HUES64 (cell line): ENCODE results near the gene KIFAP3.
"Not testable (repeated sequence)": the region's sequence is repeated elsewhere in the genome, so short reads cannot be mapped to it uniquely, and the experiment has no call there.

Experiments
- H3K27ac ChIP-seq: 2 replicates; pipeline ENCODE4 v1.7.0; 2013; ENCODE audit warnings: low read depth, low read length, inconsistent platforms
- H3K27me3 ChIP-seq: 2 replicates; pipeline ENCODE4 v1.6.1; 2013; ENCODE audit warnings: mild to moderate bottlenecking, low read length; ENCODE audit not compliant: insufficient read depth
- H3K36me3 ChIP-seq: 2 replicates; pipeline ENCODE4 v1.6.1; 2013; ENCODE audit warnings: mild to moderate bottlenecking, low read length; ENCODE audit not compliant: insufficient read depth
- H3K4me1 ChIP-seq: 2 replicates; pipeline ENCODE4 v1.6.1; 2013; ENCODE audit warnings: mild to moderate bottlenecking, low read length, moderate library complexity; ENCODE audit not compliant: insufficient read depth
- H3K4me3 ChIP-seq: 2 replicates; pipeline ENCODE4 v1.5.1; 2013; ENCODE audit warnings: mild to moderate bottlenecking, low read length, moderate library complexity
- H3K9ac ChIP-seq: 2 replicates; pipeline ENCODE4 v1.6.1; 2013; ENCODE audit warnings: mild to moderate bottlenecking, low read depth, low read length
- H3K9me3 ChIP-seq: 2 replicates; pipeline ENCODE4 v1.6.1; 2013; ENCODE audit warnings: low read depth, low read length; ENCODE audit not compliant: insufficient read depth
- WGBS: fragments of 150-250, 120-280 bp; methylation state at CpG from one replicate; pipeline ENCODE4 v1.1.7; 2013; ENCODE audit warnings: missing lambda C conversion rate; 5-methylcytosine and 5-hydroxymethylcytosine counted together

The KIFAP3 gene

GRCh38 chr1:170012920-170013319, 61.6 kb downstream of the KIFAP3 start:
- no peaks in the 10 kb centered on the region for H3K36me3 ChIP-seq
- H3K4me3 ChIP-seq = no peak overlapping the region
- H3K27me3 ChIP-seq = no peaks in the 10 kb centered on the region
- no peaks in the 10 kb centered on the region for H3K4me1 ChIP-seq
- no peak overlapping the region for H3K9ac ChIP-seq
- no peak overlapping the region for H3K27ac ChIP-seq
- 97% methylated on average over 4 of the region's 5 CpGs for WGBS
- H3K9me3 ChIP-seq = no peaks in the 10 kb centered on the region

DNA sequence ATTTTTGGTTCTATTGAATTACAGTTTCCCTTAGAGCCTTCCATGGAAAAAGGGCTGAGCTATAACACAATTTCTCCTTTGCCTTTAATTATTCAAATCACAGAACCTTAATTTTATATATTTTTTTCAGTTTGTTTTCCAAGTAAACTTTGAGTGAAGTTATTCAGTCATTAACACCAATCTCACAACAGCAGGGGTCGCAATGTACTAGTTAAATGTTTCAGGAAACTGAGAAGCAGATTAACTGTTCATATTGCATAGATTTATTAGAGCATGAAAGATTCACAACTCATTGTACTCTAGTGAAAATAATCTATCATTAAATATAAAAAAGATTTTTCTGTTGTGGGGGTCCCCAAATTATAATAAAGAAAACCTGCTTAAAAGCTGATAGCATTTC, 64.1 kb downstream of the KIFAP3 start:
- Histone ChIP-seq H3K4me1 (no peaks in the 10 kb centered on the region), H3K27me3 (no peaks in the 10 kb centered on the region), H3K9ac (no peak overlapping the region), H3K4me3 (no peak overlapping the region), H3K9me3 (no peaks in the 10 kb centered on the region), H3K27ac (no peak overlapping the region), H3K36me3 (no peaks in the 10 kb centered on the region)
- WGBS = no CpG with 5 or more reads among the region's 1 CpG

DNA sequence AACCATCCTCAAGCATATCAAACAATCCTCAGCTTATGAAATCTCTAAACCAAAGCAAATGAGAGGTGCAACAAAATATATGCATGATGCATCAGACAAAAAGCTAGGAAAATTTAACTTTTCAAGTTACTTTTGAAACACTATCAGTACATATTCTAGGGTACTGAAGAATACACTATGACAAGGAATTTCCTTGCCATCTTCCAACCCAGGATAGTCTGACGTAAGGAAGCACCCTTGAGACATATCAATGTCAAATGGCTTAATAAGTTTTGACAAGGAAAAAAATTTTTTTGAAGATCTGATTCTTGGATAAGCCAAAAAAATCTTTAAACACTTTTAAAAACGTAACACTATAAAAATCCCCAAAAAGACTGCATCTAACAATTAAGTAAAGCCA, 64.9 kb downstream of the KIFAP3 start:
- Histone ChIP-seq H3K9ac (no peak overlapping the region), H3K4me3 (no peak overlapping the region), H3K9me3 (no peaks in the 10 kb centered on the region), H3K27ac (no peak overlapping the region), H3K27me3 (no peaks in the 10 kb centered on the region), H3K4me1 (no peaks in the 10 kb centered on the region), H3K36me3 (no peaks in the 10 kb centered on the region)
- WGBS = 90% methylated on average over 2 of the region's 2 CpGs

- not testable (repeated sequence) for H3K27me3 ChIP-seq, H3K4me3 ChIP-seq, H3K9me3 ChIP-seq, H3K4me1 ChIP-seq, H3K9ac ChIP-seq, H3K36me3 ChIP-seq, H3K27ac ChIP-seq
- WGBS = no CpG with 5 or more reads among the region's 2 CpGs
These were observed 65.8 kb downstream of the KIFAP3 start for GRCh38 chr1:170008745-170009144.

GRCh38 chr1:170003270-170003835, 71.1 kb downstream of the KIFAP3 start:
- H3K27ac ChIP-seq, H3K9me3 ChIP-seq, H3K36me3 ChIP-seq, H3K4me1 ChIP-seq, H3K4me3 ChIP-seq, H3K9ac ChIP-seq: not testable (repeated sequence)
- H3K27me3 ChIP-seq = peaks cover 36% of the 10 kb centered on the region
- 8% methylated on average over 7 of the region's 7 CpGs for WGBS

GRCh38 chr1:170001266-170001665, 73.2 kb downstream of the KIFAP3 start:
- no peak overlapping the region for H3K4me3 ChIP-seq
- H3K9me3 ChIP-seq = no peaks in the 10 kb centered on the region
- no peaks in the 10 kb centered on the region for H3K36me3 ChIP-seq
- H3K27me3 ChIP-seq = peaks cover 36% of the 10 kb centered on the region
- H3K4me1 ChIP-seq = peaks cover 4% of the 10 kb centered on the region; the same call in 1 of the 2 replicates
- WGBS = 98% methylated on average over 2 of the region's 2 CpGs
- no peak overlapping the region for H3K27ac ChIP-seq
- H3K9ac ChIP-seq = no peak overlapping the region

DNA sequence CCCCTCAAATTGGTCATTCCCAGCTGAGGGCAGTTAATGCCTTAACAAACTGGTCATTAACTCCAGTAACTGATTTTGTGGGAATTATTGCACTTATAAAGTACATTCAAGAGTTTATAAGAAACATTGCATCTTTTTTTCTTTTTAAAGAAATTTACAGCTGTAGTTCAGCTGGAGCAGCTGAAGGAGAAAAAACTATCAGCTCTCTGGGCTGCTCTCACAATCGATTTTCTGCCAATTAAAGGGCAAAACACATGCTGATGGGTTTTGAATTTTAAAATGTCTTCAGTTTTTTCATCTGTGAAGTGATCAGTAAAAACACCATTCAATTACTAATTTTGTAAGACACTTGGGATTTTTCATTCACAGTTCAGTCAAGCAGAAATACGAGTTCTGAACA, 74.7 kb downstream of the KIFAP3 start:
- WGBS = 89% methylated on average over 2 of the region's 2 CpGs
- no peak overlapping the region for H3K9ac ChIP-seq
- H3K27ac ChIP-seq = no peak overlapping the region
- H3K4me1 ChIP-seq = peaks cover 4% of the 10 kb centered on the region; the same call in 1 of the 2 replicates
- peaks cover 36% of the 10 kb centered on the region for H3K27me3 ChIP-seq
- no peak overlapping the region for H3K4me3 ChIP-seq
- H3K36me3 ChIP-seq = no peaks in the 10 kb centered on the region
- H3K9me3 ChIP-seq = no peaks in the 10 kb centered on the region

GRCh38 chr1:169999331-169999741, 75.2 kb downstream of the KIFAP3 start:
- Histone ChIP-seq H3K27ac (no peak overlapping the region), H3K9me3 (no peaks in the 10 kb centered on the region), H3K27me3 (peaks cover 36% of the 10 kb centered on the region), H3K4me3 (no peak overlapping the region), H3K9ac (no peak overlapping the region), H3K36me3 (no peaks in the 10 kb centered on the region), H3K4me1 (peaks cover 4% of the 10 kb centered on the region; the same call in 1 of the 2 replicates)
- WGBS = 94% methylated on average over 4 of the region's 4 CpGs

GRCh38 chr1:169995993-169996392, 78.5 kb downstream of the KIFAP3 start:
- WGBS = 83% methylated on average over 2 of the region's 2 CpGs
- H3K27ac ChIP-seq = no peak overlapping the region
- no peaks in the 10 kb centered on the region for H3K4me1 ChIP-seq
- no peaks in the 10 kb centered on the region for H3K9me3 ChIP-seq
- peaks cover 15% of the 10 kb centered on the region; the same call in 1 of the 2 replicates for H3K27me3 ChIP-seq
- H3K4me3 ChIP-seq = no peak overlapping the region
- no peaks in the 10 kb centered on the region for H3K36me3 ChIP-seq
- H3K9ac ChIP-seq = no peak overlapping the region

GRCh38 chr1:169989246-169989645, 85.2 kb downstream of the KIFAP3 start:
- no peak overlapping the region for H3K4me3 ChIP-seq
- 83% methylated on average over 2 of the region's 2 CpGs for WGBS
- H3K9me3 ChIP-seq = no peaks in the 10 kb centered on the region
- H3K9ac ChIP-seq = no peak overlapping the region
- H3K27ac ChIP-seq = no peak overlapping the region
- H3K36me3 ChIP-seq = no peaks in the 10 kb centered on the region
- H3K27me3 ChIP-seq = no peaks in the 10 kb centered on the region
- H3K4me1 ChIP-seq = no peaks in the 10 kb centered on the region

GRCh38 chr1:169985757-169986156, 88.7 kb downstream of the KIFAP3 start:
- Histone ChIP-seq H3K9ac (no peak overlapping the region), H3K36me3 (no peaks in the 10 kb centered on the region), H3K4me3 (no peak overlapping the region), H3K4me1 (peaks cover 5% of the 10 kb centered on the region; the same call in 1 of the 2 replicates), H3K9me3 (no peaks in the 10 kb centered on the region), H3K27me3 (no peaks in the 10 kb centered on the region), H3K27ac (no peak overlapping the region)
- WGBS = no CpG with 5 or more reads among the region's 1 CpG

GRCh38 chr1:169974067-169974466, 100.4 kb downstream of the KIFAP3 start:
- Histone ChIP-seq H3K9me3 (no peaks in the 10 kb centered on the region), H3K9ac (no peak overlapping the region), H3K27me3 (no peaks in the 10 kb centered on the region)

More at GRCh38 chr1:169974067-169974466, 100.4 kb downstream of the KIFAP3 start:
- H3K36me3 ChIP-seq = no peaks in the 10 kb centered on the region
- H3K27ac ChIP-seq = no peak overlapping the region
- H3K4me1 ChIP-seq = no peaks in the 10 kb centered on the region
- H3K4me3 ChIP-seq = no peak overlapping the region
